HG02870 (cell line): ENCODE measurements around the gene NOXRED1.
A peak's percentile ranks its signal among the peaks of the same experiment; 100 is the strongest.
"Not testable (repeated sequence)": the region's sequence is repeated elsewhere in the genome, so short reads cannot be mapped to it uniquely, and the experiment has no call there.

Experiments used
- ATAC-seq: cut with Tn5 transposase; IDR thresholded peaks from one replicate; pipeline ENCODE4 v1.9.1; 2021; ENCODE audit warnings: mild to moderate bottlenecking, moderate library complexity; ENCODE audit not compliant: unreplicated experiment

NOXRED1 gene, protein sequence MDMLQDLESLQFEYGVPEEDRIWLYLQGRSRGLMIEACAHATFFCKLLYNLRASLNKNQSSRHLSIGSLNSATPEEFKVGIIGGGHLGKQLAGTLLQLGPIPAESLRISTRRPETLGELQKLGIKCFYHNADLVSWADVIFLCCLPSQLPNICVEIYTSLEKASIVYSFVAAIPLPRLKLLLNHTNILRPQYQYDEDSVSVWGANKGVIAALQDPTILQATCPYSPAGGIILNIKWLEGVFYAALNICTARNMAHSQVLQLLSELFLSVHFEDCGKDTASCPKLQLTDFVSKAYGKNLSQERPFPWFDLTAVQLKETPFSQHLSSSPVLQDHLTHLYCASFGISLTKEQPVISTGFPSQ

DNA sequence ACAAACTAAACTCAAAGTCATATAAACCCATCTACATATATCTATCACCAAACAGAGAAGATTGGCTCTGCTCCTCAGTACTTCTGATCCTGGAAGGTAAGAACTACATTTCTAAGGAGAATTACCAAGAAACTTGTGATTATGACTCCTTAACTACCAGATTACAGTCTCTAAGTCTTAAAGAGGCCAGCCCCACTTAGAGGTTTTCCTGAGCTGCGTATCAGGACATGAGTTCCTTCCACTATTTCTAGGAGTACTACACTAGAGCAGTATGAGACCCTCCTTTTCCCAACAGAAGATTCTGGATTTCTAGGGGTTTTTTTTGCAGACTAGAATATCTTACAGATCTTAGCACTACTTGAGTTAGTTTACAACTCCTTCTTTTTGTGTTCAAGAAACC lies at the start of gene NOXRED1:
Gene NOXRED1 (minus strand): TSS at position 101 of the 400 bp plus-strand sequence. CDS start 634 bp downstream, outside the sequence.
- no peak for ATAC-seq

- ATAC-seq, result no peak
Measured at GRCh38 chr14:77470224-77470870, 47.0 kb upstream of the NOXRED1 start.

DNA sequence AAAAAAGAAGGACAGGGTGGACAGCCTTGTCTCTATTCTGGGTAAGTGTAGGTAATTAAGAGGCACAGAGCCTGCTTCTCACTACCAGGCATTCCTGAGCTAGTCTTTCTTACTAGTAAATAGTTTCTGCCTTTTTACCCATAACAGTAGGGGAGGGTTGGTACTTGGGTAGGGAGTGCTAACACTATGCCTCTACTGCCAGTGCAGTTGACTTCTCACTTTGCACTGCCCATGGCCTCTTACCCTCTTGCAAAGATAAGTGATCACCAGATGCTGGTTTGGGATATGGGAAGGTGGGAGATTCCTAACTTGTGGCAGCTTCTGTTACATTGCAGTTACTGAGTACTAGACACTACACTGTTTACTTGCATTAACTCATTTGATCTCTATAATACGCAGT lies 46.2 kb upstream of the NOXRED1 start:
- no peak for ATAC-seq

DNA sequence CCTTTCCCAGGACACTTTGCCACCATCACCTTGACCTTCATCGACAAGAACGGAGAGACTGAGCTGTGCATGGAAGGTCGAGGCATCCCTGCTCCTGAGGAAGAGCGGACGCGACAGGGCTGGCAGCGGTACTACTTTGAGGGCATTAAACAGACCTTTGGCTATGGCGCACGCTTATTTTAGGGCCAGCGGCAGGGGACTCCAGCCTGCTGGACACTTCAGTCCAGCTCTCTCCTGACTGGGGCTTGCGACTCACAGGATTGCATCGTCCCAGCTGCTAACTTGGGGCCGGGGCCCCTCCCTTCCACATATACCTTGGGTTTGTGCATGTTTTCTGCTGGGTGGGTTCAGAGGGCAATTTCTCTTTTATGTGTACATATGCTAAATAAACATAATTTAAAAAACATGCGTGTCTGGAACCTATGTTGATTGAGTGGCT lies 45.8 kb upstream of the NOXRED1 start:
- ATAC-seq, result no peak

GRCh38 chr14:77467801-77468200 lies 44.5 kb upstream of the NOXRED1 start:
- ATAC-seq, result no peak

DNA sequence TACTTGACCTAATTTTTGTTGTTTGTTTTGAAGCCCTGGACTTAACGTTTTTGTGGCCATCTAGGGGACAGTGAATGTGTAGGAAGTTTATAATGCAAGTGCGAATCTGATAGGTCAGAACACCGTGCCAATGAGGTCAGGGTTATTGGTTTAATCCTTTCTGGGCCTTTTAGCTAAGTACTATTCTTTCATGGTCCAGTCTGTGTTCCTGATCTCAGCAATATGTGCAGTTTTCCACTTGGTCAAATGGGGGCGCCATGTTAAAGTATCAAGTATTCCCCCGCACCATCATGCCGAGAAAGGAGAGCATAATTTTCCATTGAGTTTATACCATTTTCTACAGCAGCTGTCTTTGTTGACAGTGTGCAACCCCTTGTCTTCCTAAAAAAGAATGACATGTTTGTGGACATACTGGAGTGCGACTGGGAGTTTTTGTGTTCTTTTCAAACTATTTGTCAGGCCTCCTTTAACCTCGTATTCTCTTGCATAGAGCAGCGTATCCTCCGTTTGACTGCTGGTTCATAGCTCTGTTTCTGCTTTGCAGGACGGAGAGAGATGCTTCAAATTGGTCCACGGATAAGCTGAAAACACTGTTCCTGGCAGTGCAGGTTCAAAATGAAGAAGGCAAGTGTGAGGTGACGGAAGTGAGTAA lies 35.9 kb upstream of the NOXRED1 start:
- no peak for ATAC-seq

- ATAC-seq, result peak; percentile 18
Measured at GRCh38 chr14:77458249-77458950, 35.1 kb upstream of the NOXRED1 start.

DNA sequence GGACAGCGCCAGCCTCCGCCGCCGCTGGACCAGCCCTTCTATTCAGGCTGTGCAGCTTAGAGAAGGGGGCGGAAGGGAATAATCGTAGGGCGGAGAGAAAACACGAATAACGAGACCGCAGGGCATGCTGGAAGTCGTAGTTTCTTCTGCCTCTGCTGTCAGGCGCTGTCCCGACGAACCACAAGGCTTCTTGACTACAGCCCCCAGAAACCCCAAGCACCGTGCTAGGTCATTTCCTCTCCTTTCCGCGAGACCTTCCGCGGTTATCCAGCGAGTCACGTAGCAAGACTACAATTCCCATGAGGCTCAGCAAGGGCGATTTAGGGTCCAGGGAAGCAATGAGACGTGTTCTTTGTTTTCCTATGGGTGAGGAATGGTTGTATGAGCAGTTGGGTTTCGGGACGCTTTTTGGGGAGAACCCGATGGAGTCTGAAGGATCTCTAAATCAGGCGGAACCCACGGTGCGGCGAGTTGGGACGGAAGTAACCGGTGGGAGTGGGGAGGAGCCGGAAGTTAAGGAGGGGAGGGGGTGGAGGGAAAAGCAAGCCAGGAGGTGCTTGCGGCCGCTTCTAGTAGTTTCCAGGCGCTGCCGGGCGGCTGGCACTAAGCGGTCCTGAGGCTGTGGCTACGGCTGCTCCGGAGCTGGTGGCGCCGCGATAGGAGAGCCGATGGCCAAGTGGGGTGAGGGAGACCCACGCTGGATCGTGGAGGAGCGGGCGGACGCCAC lies 34.4 kb upstream of the NOXRED1 start, which contains the start of the genes AHSA1 and VIPAS39:
Gene AHSA1 (plus strand): TSS at position 572 of the 727 bp plus-strand sequence. CDS start 97 bp downstream, at position 669.
Gene VIPAS39 (minus strand): TSS at position 80 of the 727 bp plus-strand sequence. CDS start 3,499 bp downstream, outside the sequence.
- peak; percentile 92 for ATAC-seq

GRCh38 chr14:77457115-77457521 lies 33.8 kb upstream of the NOXRED1 start:
- ATAC-seq, result no peak

GRCh38 chr14:77455966-77456640 lies 32.8 kb upstream of the NOXRED1 start:
- ATAC-seq, result no peak

- no peak for ATAC-seq
Measured at GRCh38 chr14:77442196-77442595, 18.9 kb upstream of the NOXRED1 start.

DNA sequence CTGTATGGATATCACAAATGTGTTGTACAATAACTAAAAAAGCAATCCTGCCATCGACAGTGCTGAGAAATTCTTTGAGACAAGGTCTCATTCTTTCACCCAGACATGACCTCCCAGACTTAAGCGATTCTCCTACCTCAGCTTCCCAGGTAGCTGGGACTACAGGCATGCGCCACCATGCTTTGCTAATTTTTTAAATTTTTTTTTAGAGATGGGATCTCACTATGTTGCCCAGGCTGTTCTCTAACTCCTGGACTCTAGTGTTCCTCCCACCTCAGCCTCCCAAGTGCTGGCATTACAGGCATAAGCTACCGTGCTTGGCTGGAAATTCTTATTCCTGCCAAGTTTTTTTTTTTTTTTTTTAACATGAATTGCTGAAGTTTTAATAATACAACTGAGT lies 16.5 kb upstream of the NOXRED1 start:
- no peak for ATAC-seq

GRCh38 chr14:77438596-77438995 lies 15.3 kb upstream of the NOXRED1 start:
- no peak for ATAC-seq

- ATAC-seq, result no peak
Measured at GRCh38 chr14:77436042-77436441, 12.7 kb upstream of the NOXRED1 start.

- ATAC-seq, result no peak
Measured at GRCh38 chr14:77426396-77426795, 3.1 kb upstream of the NOXRED1 start.

DNA sequence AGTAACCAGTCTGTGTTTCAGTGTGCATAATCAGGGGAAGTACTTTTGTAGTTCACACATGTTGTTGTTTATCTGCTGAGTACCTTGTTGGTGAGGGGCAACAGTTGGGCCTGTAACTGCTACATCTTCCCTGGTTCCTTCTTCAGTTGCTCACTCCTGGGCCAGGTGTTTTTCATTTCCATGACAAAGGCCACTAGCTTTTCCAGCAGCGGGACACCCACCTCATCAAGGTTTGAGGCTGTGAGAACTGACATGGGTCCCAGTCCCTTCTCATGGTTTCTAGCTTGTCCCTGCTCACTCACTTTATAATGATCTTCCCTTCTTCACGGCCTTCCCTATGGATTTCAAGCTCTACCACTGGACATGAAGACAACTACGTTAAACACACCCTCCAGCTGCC lies 1.5 kb upstream of the NOXRED1 start:
- ATAC-seq, result no peak

DNA sequence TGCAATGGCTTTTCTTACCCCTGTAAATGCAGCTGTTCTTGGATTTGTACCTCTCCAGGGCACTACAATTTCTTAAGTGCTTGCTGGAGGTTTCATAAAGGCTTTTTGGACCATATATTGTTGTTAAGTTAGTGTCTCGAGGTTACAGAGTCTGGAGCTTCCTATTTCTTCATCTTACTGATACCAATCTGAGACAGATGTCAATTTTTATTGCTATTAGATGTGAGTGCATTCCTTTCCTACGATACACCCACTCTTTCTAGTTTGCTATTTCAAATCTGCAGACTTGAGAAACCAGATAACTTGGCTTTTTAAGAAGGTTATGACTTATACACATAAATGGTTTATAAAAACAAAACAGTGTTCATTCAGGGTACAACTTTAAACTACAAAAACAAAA lies 2.1 kb downstream of the NOXRED1 start:
- no peak for ATAC-seq

DNA sequence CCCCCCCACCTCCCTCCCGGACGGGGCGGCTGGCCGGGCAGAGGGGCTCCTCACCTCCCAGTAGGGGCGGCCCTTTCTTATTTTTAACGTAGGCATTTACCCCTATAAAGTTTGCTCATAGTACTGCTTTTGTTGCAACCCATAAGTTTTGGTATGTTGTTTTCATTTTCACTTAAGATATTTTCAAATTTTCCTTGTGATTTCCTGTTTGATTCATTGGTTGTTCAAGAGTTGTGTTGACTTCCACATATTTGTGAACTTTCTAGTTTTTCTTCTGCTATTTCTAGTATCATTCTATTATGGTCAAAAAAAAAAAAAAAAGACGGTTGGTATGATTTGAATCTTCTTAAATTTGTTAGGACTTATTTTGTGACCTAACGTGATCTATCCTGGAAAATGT lies 6.5 kb downstream of the NOXRED1 start:
- no peak for ATAC-seq

DNA sequence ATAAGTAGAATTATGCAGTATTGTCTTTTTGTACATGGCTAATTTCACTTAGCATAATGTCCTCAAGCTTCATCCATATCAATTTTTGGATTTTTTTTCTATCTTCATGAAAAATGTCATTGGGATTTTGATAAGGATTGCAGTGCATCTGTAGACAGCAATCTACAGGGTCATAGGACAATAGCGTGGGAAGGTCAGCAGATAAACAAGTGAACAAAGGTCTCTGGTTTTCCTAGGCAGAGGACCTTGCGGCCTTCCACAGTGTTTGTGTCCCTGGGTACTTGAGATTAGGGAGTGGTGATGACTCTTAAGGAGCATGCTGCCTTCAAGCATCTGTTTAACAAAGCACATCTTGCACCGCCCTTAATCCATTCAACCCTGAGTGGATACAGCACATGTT lies 7.2 kb downstream of the NOXRED1 start:
- ATAC-seq, result not testable (repeated sequence)
